Muscle layer of colon (tissue), 2 donors: ENCODE results near the gene DOCK3.
"Not testable (repeated sequence)": the region's sequence is repeated elsewhere in the genome, so short reads cannot be mapped to it uniquely, and the experiment has no call there.

Experiments used
- H3K27ac ChIP-seq: one replicate; pipeline ENCODE4 v1.7.0; 2013; ENCODE audit warnings: low read depth, mild to moderate bottlenecking, low read length, moderate library complexity
- H3K27me3 ChIP-seq, 2 donors: one replicate each; pipeline ENCODE4 v1.7.0; 2013; ENCODE audit warnings: low read length in 2 of 2, mild to moderate bottlenecking in 2 of 2; ENCODE audit not compliant: insufficient read depth in 2 of 2, control insufficient read depth in 1 of 2
- H3K36me3 ChIP-seq: one replicate; pipeline ENCODE4 v1.7.0; 2013; ENCODE audit warnings: mild to moderate bottlenecking, low read length; ENCODE audit not compliant: insufficient read depth
- H3K4me1 ChIP-seq: one replicate; pipeline ENCODE4 v1.7.0; 2013; ENCODE audit warnings: mild to moderate bottlenecking, low read length; ENCODE audit not compliant: insufficient read depth
- H3K4me3 ChIP-seq, 2 donors: one replicate each; pipeline ENCODE4 v1.7.0; 2013; ENCODE audit warnings: low read length in 2 of 2, low read depth in 1 of 2, mild to moderate bottlenecking in 1 of 2, moderate library complexity in 1 of 2
- H3K9ac ChIP-seq: one replicate; pipeline ENCODE4 v1.7.0; 2013; ENCODE audit warnings: low read length
- H3K9me3 ChIP-seq: one replicate; pipeline ENCODE4 v1.7.0; 2013; ENCODE audit warnings: mild to moderate bottlenecking, low read length
- donor health status: abdominal sarcoma.
- donor health status: Adenocarcinoma of cecum.

DOCK3 gene

GRCh38 chr3:50749822-50750221 is 75.1 kb downstream of the DOCK3 start:
- Histone ChIP-seq H3K9me3 (no peaks in the 10 kb centered on the region), H3K4me1 (no peaks in the 10 kb centered on the region), H3K9ac (no peak overlapping the region), H3K4me3 (no peak overlapping the region), H3K27ac (no peak overlapping the region), H3K36me3 (no peaks in the 10 kb centered on the region), H3K27me3 (no peaks in the 10 kb centered on the region)

- H3K27ac ChIP-seq = no peak overlapping the region
These were observed 84.3 kb downstream of the DOCK3 start for GRCh38 chr3:50759015-50759414.

GRCh38 chr3:50777680-50778079 is 103.0 kb downstream of the DOCK3 start:
- Histone ChIP-seq H3K4me3 (no peak overlapping the region), H3K9ac (no peak overlapping the region), H3K36me3 (no peaks in the 10 kb centered on the region), H3K27me3 (no peaks in the 10 kb centered on the region), H3K4me1 (no peaks in the 10 kb centered on the region), H3K9me3 (no peaks in the 10 kb centered on the region), H3K27ac (no peak overlapping the region)

More at GRCh38 chr3:50759015-50759414, 84.3 kb downstream of the DOCK3 start:
- Histone ChIP-seq H3K4me1 (no peaks in the 10 kb centered on the region), H3K9ac (no peak overlapping the region), H3K9me3 (no peaks in the 10 kb centered on the region), H3K36me3 (no peaks in the 10 kb centered on the region), H3K27me3 (no peaks in the 10 kb centered on the region), H3K4me3 (no peak overlapping the region)

- not testable (repeated sequence) for H3K27ac ChIP-seq, H3K4me3 ChIP-seq, H3K9me3 ChIP-seq, H3K36me3 ChIP-seq, H3K27me3 ChIP-seq, H3K4me1 ChIP-seq, H3K9ac ChIP-seq
These were observed 107.0 kb downstream of the DOCK3 start for GRCh38 chr3:50781766-50782165.

- no peak overlapping the region for H3K27ac ChIP-seq
- no peak overlapping the region for H3K4me3 ChIP-seq
- H3K27me3 ChIP-seq = no peaks in the 10 kb centered on the region
- H3K36me3 ChIP-seq = no peaks in the 10 kb centered on the region
- no peaks in the 10 kb centered on the region for H3K9me3 ChIP-seq
- no peak overlapping the region for H3K9ac ChIP-seq
- no peaks in the 10 kb centered on the region for H3K4me1 ChIP-seq
These were observed 111.9 kb downstream of the DOCK3 start for GRCh38 chr3:50786631-50787030.

- H3K9ac ChIP-seq, H3K27me3 ChIP-seq, H3K27ac ChIP-seq, H3K4me3 ChIP-seq, H3K4me1 ChIP-seq, H3K9me3 ChIP-seq, H3K36me3 ChIP-seq: not testable (repeated sequence)
These were observed 116.2 kb downstream of the DOCK3 start for GRCh38 chr3:50790894-50791293.

GRCh38 chr3:50792568-50792967 is 117.8 kb downstream of the DOCK3 start:
- H3K9ac ChIP-seq = no peak overlapping the region
- no peaks in the 10 kb centered on the region for H3K36me3 ChIP-seq
- no peaks in the 10 kb centered on the region for H3K4me1 ChIP-seq
- no peak overlapping the region for H3K27ac ChIP-seq
- H3K4me3 ChIP-seq = no peak overlapping the region
- no peaks in the 10 kb centered on the region for H3K9me3 ChIP-seq
- H3K27me3 ChIP-seq = no peaks in the 10 kb centered on the region

GRCh38 chr3:50803805-50804204 is 129.1 kb downstream of the DOCK3 start:
- not testable (repeated sequence) for H3K27ac ChIP-seq, H3K9me3 ChIP-seq, H3K9ac ChIP-seq, H3K4me1 ChIP-seq, H3K36me3 ChIP-seq, H3K4me3 ChIP-seq, H3K27me3 ChIP-seq

- not testable (repeated sequence) for H3K4me3 ChIP-seq, H3K4me1 ChIP-seq, H3K36me3 ChIP-seq, H3K27me3 ChIP-seq, H3K9me3 ChIP-seq, H3K27ac ChIP-seq, H3K9ac ChIP-seq
These were observed 129.6 kb downstream of the DOCK3 start for GRCh38 chr3:50804376-50804775.

- no peak overlapping the region for H3K27ac ChIP-seq
- H3K9ac ChIP-seq = no peak overlapping the region
- H3K27me3 ChIP-seq = no peaks in the 10 kb centered on the region
- no peaks in the 10 kb centered on the region for H3K4me1 ChIP-seq
- no peaks in the 10 kb centered on the region for H3K36me3 ChIP-seq
- H3K9me3 ChIP-seq = peaks cover 5% of the 10 kb centered on the region
- H3K4me3 ChIP-seq = no peak overlapping the region
These were observed 130.6 kb downstream of the DOCK3 start for GRCh38 chr3:50805321-50805720.

- Histone ChIP-seq H3K27ac (no peak overlapping the region), H3K9me3 (peaks cover 5% of the 10 kb centered on the region), H3K27me3 (no peaks in the 10 kb centered on the region), H3K4me3 (no peak overlapping the region), H3K9ac (no peak overlapping the region), H3K4me1 (no peaks in the 10 kb centered on the region), H3K36me3 (no peaks in the 10 kb centered on the region)
These were observed 131.3 kb downstream of the DOCK3 start for GRCh38 chr3:50806031-50806430.

GRCh38 chr3:50806806-50807205 is 132.1 kb downstream of the DOCK3 start:
- no peak overlapping the region for H3K4me3 ChIP-seq
- H3K27me3 ChIP-seq = no peaks in the 10 kb centered on the region
- H3K36me3 ChIP-seq = no peaks in the 10 kb centered on the region
- no peak overlapping the region for H3K9ac ChIP-seq
- H3K4me1 ChIP-seq = no peaks in the 10 kb centered on the region
- peaks cover 5% of the 10 kb centered on the region for H3K9me3 ChIP-seq
- no peak overlapping the region for H3K27ac ChIP-seq
